ENCODE data around the gene ZNF71. TPM values are rescaled to one million over a fixed set of nuclear protein-coding genes. Genes with fewer than 3 reads are reported as not detected.

Gene ZNF71
- total and polyA plus RNA-seq, 2 of the 8 experiments (the other 6 are each of a cell fraction or from before 2014, with no cell fraction given): 8.2 to 12.4 TPM

DNA sequence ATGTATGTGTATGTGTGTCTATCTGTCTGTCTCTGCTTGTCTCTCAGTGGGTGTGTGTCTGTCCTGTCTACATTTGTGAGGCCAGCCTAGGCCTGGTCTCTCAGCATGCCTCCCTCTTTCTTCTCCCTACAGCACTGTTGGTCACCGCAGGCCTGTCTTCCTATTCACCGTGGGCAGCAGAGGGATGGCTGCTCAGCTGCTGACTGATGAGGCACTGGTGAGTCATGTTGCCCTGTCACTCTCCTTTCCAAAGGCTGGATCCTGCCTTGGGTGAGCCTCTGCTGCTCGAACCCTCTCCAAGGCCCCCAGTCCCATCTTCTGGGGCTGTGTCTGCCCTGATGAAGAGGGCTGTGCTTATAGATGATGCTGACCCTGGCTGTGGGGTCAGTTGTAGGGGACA is 6.3 kb downstream of the ZNF71 start (continued):
- TF ChIP-seq, protein P1, sequence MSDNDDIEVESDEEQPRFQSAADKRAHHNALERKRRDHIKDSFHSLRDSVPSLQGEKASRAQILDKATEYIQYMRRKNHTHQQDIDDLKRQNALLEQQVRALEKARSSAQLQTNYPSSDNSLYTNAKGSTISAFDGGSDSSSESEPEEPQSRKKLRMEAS (IDR thresholded peaks at IDR 0.05): no peak
- no peak for TF ChIP-seq EGR1 (IDR thresholded peaks at IDR 0.05; ENCODE audit: borderline replicate concordance, low read depth, low read length)
- no peak for TF ChIP-seq SIN3A (conservative IDR thresholded peaks at IDR 0.05 in 1 of 2, IDR thresholded peaks at IDR 0.05 in 1 of 2; ENCODE audit: low read depth in 1 of 2, low read length in 2 of 2)
- no peak for TF ChIP-seq BCL11A (IDR thresholded peaks at IDR 0.05; ENCODE audit: low read depth in 2 of 2, low read length in 2 of 2)
- TF ChIP-seq MAFK (IDR thresholded peaks at IDR 0.05; ENCODE audit: low read depth, low read length): no peak
- TF ChIP-seq POLR2A (IDR thresholded peaks at IDR 0.05; ENCODE audit: control extremely low read depth in 1 of 2, low read depth in 2 of 2, low read length in 2 of 2): no peak
- no peak for TF ChIP-seq ASH2L (IDR thresholded peaks at IDR 0.05; ENCODE audit: low read length)

Measured in H1 (cell line).